Measurements from ENCODE around the gene FRYL.
"Not testable (repeated sequence)": the region's sequence is repeated elsewhere in the genome, so short reads cannot be mapped to it uniquely, and the experiment has no call there.

FRYL gene

DNA sequence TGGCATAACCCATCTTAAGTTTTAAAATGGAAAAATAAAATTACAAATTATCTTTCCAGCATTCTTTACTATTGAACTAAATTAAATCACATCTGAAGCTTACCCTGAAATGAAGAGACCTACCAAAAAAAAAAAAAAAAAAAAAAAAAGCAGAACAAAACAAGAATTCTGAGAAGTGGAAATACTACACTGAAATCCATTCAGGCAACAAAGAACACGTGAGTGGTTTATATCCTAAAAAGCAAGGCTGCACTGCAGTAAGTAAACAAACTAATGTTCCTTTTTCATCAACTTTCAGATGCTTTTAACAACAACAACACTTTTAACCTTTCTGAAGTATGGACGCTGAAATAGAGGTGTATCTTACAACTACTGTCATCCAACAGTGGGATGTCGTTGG lies 7.5 kb downstream of the FRYL start:
- TF ChIP-seq, protein P1, sequence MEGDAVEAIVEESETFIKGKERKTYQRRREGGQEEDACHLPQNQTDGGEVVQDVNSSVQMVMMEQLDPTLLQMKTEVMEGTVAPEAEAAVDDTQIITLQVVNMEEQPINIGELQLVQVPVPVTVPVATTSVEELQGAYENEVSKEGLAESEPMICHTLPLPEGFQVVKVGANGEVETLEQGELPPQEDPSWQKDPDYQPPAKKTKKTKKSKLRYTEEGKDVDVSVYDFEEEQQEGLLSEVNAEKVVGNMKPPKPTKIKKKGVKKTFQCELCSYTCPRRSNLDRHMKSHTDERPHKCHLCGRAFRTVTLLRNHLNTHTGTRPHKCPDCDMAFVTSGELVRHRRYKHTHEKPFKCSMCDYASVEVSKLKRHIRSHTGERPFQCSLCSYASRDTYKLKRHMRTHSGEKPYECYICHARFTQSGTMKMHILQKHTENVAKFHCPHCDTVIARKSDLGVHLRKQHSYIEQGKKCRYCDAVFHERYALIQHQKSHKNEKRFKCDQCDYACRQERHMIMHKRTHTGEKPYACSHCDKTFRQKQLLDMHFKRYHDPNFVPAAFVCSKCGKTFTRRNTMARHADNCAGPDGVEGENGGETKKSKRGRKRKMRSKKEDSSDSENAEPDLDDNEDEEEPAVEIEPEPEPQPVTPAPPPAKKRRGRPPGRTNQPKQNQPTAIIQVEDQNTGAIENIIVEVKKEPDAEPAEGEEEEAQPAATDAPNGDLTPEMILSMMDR (IDR thresholded peaks at IDR 0.05; ENCODE audit: insufficient read depth, missing control alignments) = no peak
- FAIRE-seq (no peak), DNase-seq (ENCODE audit: insufficient read length, low spot score) (no peak)

DNA sequence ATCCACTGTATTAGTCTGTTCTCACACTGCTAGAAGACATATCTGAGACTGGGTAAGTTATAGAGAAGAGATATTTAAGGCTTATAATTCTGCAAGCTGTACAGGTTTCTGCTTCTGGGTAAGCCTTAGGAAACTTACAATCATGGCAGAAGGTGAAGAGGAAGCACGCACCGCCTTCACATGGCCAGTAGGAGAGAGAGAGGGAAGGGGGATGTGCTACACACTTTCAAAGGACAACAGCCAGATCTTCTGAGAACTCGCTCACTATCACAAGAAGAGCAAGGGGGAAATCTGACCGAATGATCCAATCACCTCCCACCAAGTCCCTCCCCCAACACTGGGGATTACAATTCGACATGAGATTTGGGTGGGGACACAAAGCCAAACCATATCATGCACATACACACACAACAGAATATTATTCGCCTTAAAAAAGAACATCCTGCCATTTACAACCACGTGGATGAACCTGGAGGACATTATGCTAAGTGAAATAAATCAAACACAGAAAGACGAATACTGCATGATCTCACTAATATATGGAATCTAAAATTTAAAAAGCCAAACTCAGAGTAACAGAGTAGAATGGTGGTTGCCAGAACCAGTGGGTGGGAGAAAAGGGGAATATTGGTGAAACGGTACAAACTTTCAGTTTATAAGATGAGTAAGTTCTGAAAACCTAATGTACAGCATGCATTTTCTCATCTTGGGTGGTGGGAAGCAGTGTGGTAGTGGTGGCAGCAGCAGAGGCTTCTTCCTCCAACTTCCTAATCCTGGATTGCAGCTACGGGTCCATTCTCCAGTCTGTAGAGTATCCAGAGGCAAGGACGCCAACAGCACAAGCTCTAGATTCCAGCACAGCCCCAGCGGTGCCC lies 12.8 kb downstream of the FRYL start:
- DNase-seq (ENCODE audit: insufficient read length, low spot score) = no peak
- TF ChIP-seq, protein P1 (IDR thresholded peaks at IDR 0.05; ENCODE audit: insufficient read depth, missing control alignments) = no peak
- FAIRE-seq = no peak

GRCh38 chr4:48766131-48766792 lies 13.8 kb downstream of the FRYL start:
- TF ChIP-seq, protein P1 (IDR thresholded peaks at IDR 0.05; ENCODE audit: insufficient read depth, missing control alignments) = no peak
- DNase-seq (ENCODE audit: insufficient read length, low spot score) = no peak
- no peak for FAIRE-seq

DNA sequence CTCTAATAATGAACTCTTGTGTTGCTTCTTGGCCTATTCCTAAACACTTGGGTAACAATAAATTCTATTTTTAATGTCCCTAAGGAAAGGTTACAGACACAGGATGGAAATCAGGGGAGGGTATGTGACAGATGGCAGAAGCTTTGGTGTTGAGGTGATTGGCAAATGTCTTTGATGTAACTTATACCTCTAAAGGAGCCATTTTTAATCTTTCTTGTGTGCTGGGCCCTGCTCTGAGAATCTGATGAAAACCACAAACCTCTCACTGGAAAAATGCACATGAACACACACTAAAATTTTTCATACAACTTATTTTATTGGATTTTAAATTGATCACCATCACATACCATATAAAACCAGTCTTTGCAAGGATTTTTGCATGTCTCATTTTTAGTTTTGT lies 17.7 kb downstream of the FRYL start:
- no peak for FAIRE-seq
- no peak for DNase-seq (ENCODE audit: insufficient read length, low spot score)
- TF ChIP-seq, protein P1 (IDR thresholded peaks at IDR 0.05; ENCODE audit: insufficient read depth, missing control alignments) = no peak

GRCh38 chr4:48761286-48761685 lies 18.8 kb downstream of the FRYL start:
- TF ChIP-seq, protein P1 (IDR thresholded peaks at IDR 0.05; ENCODE audit: insufficient read depth, missing control alignments) = no peak
- peak; percentile 25 for FAIRE-seq
- DNase-seq (ENCODE audit: insufficient read length, low spot score) = no peak

GRCh38 chr4:48758703-48759102 lies 21.4 kb downstream of the FRYL start:
- FAIRE-seq; DNase-seq (ENCODE audit: insufficient read length, low spot score): not testable (repeated sequence)

- FAIRE-seq (no peak), DNase-seq (ENCODE audit: insufficient read length, low spot score) (no peak)
- TF ChIP-seq, protein P1 (IDR thresholded peaks at IDR 0.05; ENCODE audit: insufficient read depth, missing control alignments) = no peak
Observed at GRCh38 chr4:48756689-48757220, 23.3 kb downstream of the FRYL start.
